ENCODE measurements around the gene ZNF236. TPM values are rescaled to one million over a fixed set of nuclear protein-coding genes. Genes with fewer than 3 reads are reported as not detected.
A peak's percentile ranks its signal among the peaks of the same experiment; 100 is the strongest.
"Not testable (repeated sequence)": the region's sequence is repeated elsewhere in the genome, so short reads cannot be mapped to it uniquely, and the experiment has no call there.

Gene ZNF236
- total RNA-seq, 1 experiment from 2014 or later = 7.7 TPM

DNA sequence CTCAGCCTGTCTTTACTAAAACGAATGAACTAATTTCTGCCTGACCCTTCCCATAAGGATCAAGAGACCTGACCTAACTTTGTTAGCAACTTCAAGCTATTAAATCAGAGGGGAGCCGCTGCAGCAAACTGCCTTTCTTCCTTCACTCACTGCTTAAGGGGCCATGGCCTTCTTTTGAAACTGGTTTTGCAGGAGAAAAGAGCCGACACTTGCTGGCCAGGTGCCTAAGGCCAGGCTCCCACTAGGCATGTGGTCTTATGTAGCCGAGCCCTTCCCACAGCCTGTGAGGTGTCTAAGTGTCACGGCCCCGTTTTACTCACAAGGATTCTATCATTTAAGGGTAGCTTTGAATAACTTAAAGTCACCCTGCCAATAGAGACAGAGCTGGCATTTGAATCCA lies 130.8 kb downstream of the ZNF236 start:
- no peaks in the 10 kb centered on the region; the same call in 1 of the 2 replicates for H3K4me1 ChIP-seq
- no peaks in the 10 kb centered on the region for H3K36me3 ChIP-seq
- no peak for DNase-seq
- H3K4me3 ChIP-seq = no peak overlapping the region
- H3K27me3 ChIP-seq = no peaks in the 10 kb centered on the region
- H3K9me3 ChIP-seq (replicated peaks) = no peaks in the 10 kb centered on the region
- no peak overlapping the region for H3K27ac ChIP-seq

DNA sequence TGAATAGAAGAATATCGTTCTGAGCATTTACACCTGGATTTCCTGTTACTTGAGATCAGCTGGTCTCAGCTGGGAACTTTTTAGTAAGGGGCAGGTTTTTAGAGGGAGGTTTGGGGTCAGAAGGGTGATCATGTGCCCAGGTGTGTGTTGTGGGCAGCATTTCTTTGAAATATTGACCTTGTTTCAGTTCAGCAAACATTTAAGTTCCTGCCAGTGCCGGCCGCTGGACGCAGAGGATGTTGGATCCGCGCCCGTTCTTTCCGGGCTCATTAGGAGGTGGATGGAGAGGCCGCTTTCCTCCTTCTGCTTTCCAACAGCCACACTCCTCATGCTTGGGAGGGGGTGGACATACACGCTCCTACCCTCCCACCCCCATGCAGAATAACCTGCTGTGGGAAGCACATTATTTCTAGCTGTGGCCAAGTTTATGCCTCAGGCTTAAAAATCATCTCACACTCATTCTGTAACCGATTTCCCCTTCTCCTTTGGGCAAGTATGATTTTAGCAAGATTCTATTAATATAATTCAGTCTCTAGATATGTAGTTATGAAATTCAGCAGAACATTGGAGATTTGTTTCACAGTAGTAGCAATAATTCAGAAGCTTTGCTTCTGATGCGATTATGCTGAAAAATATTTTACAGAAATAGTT lies 131.4 kb downstream of the ZNF236 start:
- no peaks in the 10 kb centered on the region for H3K36me3 ChIP-seq
- DNase-seq = no peak
- no peaks in the 10 kb centered on the region for H3K27me3 ChIP-seq
- no peaks in the 10 kb centered on the region for H3K9me3 ChIP-seq (replicated peaks)
- H3K4me1 ChIP-seq = no peaks in the 10 kb centered on the region; the same call in 1 of the 2 replicates
- H3K4me3 ChIP-seq = no peak overlapping the region
- H3K27ac ChIP-seq = no peak overlapping the region

DNA sequence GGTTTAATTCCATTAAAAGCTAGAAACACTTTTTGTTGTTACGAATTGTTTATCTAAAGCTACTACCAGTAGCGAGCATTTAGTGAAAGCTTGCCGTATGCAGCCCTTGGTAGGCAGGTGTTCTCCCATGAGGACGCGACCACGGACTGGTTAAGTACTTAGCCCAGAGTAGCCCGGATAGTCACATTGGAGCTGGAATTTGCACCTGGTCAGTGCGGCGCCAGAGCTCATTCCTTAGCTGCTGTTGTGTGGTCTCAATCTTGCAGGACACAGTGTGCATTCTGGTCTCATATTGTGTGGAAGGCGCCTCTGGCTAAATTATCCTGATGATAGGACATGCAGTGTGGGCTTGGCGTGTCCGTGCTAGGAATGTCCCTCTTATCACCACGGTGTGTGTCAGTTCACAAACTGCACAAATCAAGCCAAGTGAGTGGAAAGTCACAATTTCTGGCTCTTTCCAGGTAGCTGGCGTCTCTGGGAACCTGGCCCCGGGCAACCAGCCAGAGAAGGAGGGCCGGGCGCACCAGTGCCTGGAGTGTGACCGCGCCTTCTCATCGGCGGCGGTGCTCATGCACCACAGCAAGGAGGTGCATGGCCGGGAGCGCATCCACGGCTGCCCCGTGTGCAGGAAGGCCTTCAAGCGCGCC lies 133.3 kb downstream of the ZNF236 start:
- no peaks in the 10 kb centered on the region for H3K27me3 ChIP-seq
- no peaks in the 10 kb centered on the region for H3K9me3 ChIP-seq (replicated peaks)
- no peaks in the 10 kb centered on the region; the same call in 1 of the 2 replicates for H3K4me1 ChIP-seq
- no peak overlapping the region for H3K4me3 ChIP-seq
- DNase-seq = peak; percentile 38 to 52
- H3K36me3 ChIP-seq = no peaks in the 10 kb centered on the region
- H3K27ac ChIP-seq = no peak overlapping the region

DNA sequence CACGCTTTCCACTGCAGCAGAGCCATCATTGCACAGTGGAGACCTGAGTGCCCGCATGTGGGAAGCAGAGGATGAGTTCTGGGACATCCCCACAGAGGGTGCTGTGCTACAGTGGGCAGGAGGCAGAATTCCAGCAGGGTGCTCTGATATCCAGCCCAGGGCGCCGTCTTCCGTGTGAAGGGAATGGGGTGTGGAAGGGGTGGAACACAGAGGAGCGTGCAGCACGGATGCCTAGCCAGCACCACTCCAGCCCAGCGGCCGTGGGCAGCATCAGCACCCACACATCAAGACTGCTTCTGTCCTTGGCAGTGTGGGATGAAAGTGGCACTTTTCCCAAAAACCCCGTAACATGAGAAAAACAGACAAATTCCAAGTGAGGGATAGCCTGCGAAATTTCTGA lies 134.3 kb downstream of the ZNF236 start:
- H3K27me3 ChIP-seq = no peaks in the 10 kb centered on the region
- no peaks in the 10 kb centered on the region for H3K36me3 ChIP-seq
- no peak overlapping the region for H3K27ac ChIP-seq
- no peaks in the 10 kb centered on the region; the same call in 1 of the 2 replicates for H3K4me1 ChIP-seq
- H3K9me3 ChIP-seq (replicated peaks) = no peaks in the 10 kb centered on the region
- no peak overlapping the region for H3K4me3 ChIP-seq
- DNase-seq = no peak

DNA sequence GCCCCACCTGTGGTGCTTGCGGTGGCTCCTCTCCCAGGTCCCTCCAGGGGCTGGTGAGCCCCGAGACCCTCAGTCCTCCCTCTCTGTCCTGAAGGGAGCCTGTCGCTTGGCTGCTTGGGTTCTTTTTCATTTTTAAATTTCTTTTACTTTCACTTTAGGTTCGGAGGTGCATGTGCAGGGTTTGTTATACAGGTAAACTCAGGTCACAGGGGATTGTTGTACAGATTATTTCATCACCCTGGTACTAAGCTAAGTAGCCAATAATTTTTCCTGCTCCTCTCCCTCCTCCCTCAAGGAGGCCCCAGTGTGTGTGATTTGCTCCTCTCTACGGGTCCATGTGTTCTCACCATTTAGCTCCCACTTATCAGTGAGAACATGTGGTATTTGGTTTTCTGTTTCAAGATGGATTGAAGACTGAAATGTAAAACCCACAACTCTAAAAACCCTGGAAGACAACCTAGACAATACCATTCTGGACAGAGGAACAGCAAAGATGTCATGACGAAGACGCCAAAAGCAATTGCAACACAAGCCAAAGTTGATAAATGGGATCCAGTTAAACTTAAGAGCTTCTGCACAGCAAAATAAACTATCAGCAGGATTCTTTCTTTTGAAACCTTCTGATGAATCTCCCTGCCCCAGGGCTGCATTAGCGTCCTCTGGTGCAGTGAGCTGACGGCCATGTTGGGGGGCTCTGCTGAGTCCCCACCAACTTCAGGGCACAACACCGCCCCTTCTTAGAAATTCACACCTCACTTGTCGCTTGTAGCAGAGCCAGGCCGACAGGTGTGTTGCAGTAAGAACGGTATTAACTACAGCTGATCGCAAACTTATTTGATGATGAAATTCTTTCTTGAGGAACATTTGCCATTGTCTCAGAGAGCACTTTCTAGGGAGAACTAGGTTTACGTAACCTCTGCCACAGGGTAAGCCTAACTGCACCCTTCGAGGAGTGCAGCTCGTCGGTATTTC lies 135.3 kb downstream of the ZNF236 start:
- H3K4me1 ChIP-seq = no peaks in the 10 kb centered on the region; the same call in 1 of the 2 replicates
- H3K27ac ChIP-seq = no peak overlapping the region
- H3K36me3 ChIP-seq = no peaks in the 10 kb centered on the region
- no peak overlapping the region for H3K4me3 ChIP-seq
- no peak for DNase-seq
- no peaks in the 10 kb centered on the region for H3K27me3 ChIP-seq
- no peaks in the 10 kb centered on the region for H3K9me3 ChIP-seq (replicated peaks)

DNA sequence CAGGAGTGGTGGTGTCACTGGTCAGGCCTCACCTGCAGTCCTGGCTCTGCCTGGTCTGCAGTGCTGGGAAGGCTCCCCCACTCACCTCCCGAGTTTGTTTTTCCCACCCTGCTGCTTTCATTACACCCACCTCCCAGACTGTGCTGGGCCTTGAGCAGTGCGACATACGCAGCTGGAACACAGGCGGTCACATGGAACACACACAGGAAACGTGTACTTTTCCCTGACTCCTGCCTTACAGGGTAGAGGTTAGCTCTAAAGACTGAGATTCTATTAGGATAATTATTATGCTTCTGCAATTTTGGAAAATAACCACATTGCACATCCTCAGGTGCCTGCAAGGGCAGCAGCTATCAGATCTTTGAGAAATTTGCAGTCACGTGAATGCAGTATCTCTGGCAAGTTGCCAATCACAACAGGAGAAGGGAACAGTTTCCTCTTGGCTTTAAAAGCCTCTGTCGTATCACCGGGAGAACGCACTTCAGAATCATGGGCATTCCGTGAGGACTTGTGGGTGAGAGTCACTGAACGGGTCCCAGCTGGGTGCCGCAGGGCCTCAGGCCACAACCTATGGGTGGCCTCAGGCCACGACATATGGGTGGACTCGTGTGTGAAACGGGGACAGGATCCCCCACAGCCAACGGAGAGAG lies 136.5 kb downstream of the ZNF236 start:
- peak in 1 of 2 experiments; percentile 11 for DNase-seq
- Histone ChIP-seq H3K27ac (no peak overlapping the region), H3K4me3 (no peak overlapping the region), H3K27me3 (no peaks in the 10 kb centered on the region), H3K4me1 (no peaks in the 10 kb centered on the region; the same call in 1 of the 2 replicates), H3K36me3 (no peaks in the 10 kb centered on the region), H3K9me3 (replicated peaks) (no peaks in the 10 kb centered on the region)

DNA sequence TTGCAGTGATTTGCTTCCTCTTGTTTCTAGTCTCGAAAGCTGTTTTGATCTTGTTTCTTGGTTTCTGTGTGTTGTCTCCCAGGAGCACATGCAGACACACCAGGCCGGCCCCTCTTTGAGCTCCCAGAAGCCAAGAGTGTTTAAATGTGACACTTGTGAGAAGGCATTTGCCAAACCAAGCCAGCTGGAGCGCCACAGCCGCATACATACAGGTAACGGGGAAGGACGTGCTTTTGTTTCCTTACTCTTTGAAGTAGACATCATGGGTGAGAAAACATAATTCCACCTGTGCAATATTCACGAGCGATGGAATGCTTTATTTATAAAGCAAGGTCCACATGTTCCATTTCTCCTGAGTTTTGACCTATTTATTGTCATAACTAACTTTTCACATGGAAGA lies 137.2 kb downstream of the ZNF236 start:
- no peaks in the 10 kb centered on the region; the same call in 1 of the 2 replicates for H3K4me1 ChIP-seq
- H3K27me3 ChIP-seq = no peaks in the 10 kb centered on the region
- H3K4me3 ChIP-seq = no peak overlapping the region
- no peak for DNase-seq
- H3K36me3 ChIP-seq = no peaks in the 10 kb centered on the region
- H3K9me3 ChIP-seq (replicated peaks) = no peaks in the 10 kb centered on the region
- H3K27ac ChIP-seq = no peak overlapping the region

DNA sequence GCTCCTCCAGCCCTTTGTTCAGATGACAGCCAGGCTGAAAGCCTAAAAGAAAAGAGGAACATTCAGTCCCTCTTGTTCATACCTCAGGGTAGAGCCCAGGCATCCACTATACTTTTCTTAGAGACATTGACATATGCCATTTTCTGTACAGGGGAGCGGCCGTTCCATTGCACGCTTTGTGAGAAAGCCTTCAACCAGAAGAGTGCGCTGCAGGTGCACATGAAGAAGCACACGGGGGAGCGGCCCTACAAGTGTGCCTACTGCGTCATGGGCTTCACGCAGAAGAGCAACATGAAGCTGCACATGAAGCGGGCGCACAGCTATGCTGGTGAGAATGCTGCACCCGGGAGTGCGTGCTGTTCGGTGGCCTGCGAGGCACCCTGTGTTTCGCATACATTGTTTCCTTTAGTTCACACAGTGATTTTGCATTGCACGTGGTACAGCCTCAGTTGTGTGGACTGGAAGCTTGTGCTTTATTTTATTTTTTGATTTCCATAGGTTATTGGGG lies 138.2 kb downstream of the ZNF236 start:
- H3K27ac ChIP-seq = no peak overlapping the region
- H3K36me3 ChIP-seq = no peaks in the 10 kb centered on the region
- no peaks in the 10 kb centered on the region for H3K27me3 ChIP-seq
- H3K4me3 ChIP-seq = no peak overlapping the region
- H3K9me3 ChIP-seq (replicated peaks) = no peaks in the 10 kb centered on the region
- DNase-seq = no peak
- H3K4me1 ChIP-seq = no peaks in the 10 kb centered on the region; the same call in 1 of the 2 replicates

DNA sequence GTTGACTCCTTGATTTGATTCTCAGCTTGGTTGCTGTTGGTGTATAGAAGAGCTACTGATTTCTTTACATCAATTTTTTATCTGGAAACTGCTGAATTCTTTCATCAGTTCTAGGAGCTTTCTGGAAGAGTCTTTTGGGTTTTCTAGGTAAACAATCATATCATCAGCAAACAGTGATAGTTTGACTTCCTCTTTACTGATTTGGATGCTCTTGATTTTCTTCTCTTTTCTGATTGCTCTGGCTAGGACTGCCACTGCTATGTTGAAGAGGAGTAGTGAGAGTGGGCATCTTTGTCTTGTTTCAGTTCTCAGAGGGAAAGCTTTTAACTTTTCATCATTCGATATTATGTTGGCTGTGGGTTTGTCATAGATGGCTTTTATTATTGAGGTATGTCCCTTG lies 140.5 kb downstream of the ZNF236 start:
- H3K27ac ChIP-seq = no peak overlapping the region
- DNase-seq = no peak
- no peak overlapping the region for H3K4me3 ChIP-seq
- no peaks in the 10 kb centered on the region for H3K27me3 ChIP-seq
- H3K9me3 ChIP-seq (replicated peaks) = no peaks in the 10 kb centered on the region
- no peaks in the 10 kb centered on the region for H3K36me3 ChIP-seq
- H3K4me1 ChIP-seq = no peaks in the 10 kb centered on the region

DNA sequence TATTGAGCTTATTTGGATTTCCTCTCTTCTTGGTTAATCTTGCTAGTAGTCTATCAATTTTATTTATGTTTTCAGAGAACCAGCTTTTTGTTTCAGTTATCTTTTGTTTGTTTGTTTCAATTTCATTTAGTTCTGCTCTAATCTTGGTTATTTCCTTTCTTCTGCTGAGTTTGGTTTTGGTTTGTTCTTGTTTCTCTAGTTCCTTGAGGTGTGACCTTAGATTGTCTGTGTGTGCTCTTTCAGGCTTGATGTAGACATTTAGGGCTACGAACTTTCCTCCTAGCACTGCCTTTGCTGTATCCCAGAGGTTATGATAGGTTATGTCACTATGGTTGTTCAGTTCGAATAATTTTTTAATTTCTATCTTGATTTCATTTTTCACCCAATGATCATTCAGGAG lies 141.6 kb downstream of the ZNF236 start:
- Histone ChIP-seq H3K4me1 (no peaks in the 10 kb centered on the region), H3K9me3 (replicated peaks) (no peaks in the 10 kb centered on the region), H3K27me3 (no peaks in the 10 kb centered on the region), H3K36me3 (no peaks in the 10 kb centered on the region), H3K4me3 (no peak overlapping the region), H3K27ac (no peak overlapping the region)
- DNase-seq = no peak

DNA sequence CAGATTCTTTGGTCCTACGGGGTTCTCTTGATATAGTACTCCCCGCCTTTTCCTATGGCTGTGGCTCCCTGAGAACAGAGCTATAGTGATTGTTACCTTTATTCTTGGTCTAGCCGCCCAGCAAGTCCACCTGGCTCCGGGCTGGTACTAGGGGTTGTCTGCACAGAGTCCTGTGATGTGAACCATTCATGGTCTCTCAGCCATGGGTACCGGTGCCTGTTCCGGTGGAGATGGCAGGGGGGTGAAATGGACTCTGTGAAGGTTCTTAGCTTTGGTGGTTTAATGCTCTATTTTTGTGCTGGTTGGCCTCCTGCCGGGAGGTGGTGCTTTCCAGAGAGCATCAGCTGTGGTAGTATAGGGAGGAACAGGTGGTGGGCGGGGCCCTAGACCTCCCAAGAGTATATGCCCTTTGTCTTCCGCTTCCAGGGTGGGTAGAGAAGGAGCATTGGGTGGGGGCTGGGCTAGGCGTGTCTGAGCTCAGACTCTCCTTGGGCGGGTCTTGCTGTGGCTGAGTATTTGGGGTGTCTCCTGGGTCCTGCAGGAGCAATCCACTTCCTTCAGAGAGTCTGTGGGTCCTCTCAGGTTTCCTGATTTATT lies 143.3 kb downstream of the ZNF236 start:
- not testable (repeated sequence) for H3K27ac ChIP-seq; H3K4me1 ChIP-seq; H3K4me3 ChIP-seq; H3K27me3 ChIP-seq; H3K36me3 ChIP-seq; H3K9me3 ChIP-seq (replicated peaks)
- peak; percentile 67 to 71 for DNase-seq

DNA sequence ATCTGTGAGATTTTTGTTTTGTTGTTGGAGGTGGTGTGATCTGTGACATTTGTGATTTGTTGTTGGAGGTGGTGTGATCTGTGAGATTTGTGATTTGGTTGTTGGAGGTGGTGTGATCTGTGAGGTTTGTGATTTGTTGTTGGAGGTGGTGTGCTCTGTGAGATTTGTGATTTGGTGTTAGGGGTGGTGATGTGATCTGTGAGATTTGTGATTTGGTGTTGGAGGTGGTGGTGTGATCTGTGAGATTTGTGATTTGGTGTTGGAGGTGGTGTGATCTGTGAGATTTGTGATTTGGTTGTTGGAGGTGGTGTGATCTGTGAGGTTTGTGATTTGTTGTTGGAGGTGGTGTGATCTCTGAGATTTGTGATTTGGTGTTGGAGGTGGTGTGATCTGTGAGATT lies 144.9 kb downstream of the ZNF236 start:
- not testable (repeated sequence) for DNase-seq; H3K4me3 ChIP-seq; H3K4me1 ChIP-seq; H3K9me3 ChIP-seq (replicated peaks); H3K36me3 ChIP-seq; H3K27me3 ChIP-seq; H3K27ac ChIP-seq

DNA sequence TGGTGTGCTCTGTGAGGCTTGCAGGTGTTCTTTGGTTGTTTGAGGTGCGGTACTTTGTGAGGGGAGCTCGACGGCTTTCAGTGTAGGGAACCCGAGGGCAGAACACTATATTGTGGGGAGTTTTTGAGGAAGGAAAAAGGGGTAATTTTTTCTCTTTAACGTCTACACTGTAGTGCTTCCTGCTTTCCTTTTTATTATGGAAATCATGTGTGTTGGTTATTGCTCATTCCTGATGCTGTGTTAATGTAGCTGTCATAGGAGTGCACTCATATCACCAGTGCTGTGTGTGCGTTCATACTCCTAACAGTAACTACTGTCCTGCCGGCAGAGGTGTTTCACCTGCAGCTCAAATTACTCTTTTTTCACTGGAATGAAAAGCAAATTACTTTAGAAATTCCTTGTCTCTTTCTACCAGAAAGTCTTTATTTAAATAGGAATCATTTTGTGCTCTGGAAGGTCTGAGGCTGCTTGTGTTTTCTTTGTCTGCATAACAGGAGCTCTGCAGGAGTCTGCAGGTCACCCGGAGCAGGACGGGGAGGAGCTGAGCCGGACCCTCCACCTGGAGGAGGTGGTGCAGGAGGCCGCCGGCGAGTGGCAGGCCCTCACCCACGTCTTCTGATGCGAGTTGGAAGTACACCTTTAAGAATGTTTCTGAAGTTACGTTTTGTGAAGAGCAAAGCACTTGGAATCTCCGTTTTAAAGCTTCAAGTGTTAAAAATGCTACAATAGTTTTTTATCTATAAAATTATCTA lies 145.5 kb downstream of the ZNF236 start:
- H3K27me3 ChIP-seq = no peaks in the 10 kb centered on the region
- no peak overlapping the region for H3K27ac ChIP-seq
- no peak overlapping the region for H3K4me3 ChIP-seq
- no peak for DNase-seq
- no peaks in the 10 kb centered on the region for H3K4me1 ChIP-seq
- no peaks in the 10 kb centered on the region for H3K36me3 ChIP-seq
- H3K9me3 ChIP-seq (replicated peaks) = no peaks in the 10 kb centered on the region

All from SJCRH30 (cell line).